ENCODE data around the gene CHMP4B. TPM values are rescaled to one million over a fixed set of nuclear protein-coding genes. Genes with fewer than 3 reads are reported as not detected.

CHMP4B gene
- total RNA-seq, 1 donor from 2014 or later, result 137 TPM

DNA sequence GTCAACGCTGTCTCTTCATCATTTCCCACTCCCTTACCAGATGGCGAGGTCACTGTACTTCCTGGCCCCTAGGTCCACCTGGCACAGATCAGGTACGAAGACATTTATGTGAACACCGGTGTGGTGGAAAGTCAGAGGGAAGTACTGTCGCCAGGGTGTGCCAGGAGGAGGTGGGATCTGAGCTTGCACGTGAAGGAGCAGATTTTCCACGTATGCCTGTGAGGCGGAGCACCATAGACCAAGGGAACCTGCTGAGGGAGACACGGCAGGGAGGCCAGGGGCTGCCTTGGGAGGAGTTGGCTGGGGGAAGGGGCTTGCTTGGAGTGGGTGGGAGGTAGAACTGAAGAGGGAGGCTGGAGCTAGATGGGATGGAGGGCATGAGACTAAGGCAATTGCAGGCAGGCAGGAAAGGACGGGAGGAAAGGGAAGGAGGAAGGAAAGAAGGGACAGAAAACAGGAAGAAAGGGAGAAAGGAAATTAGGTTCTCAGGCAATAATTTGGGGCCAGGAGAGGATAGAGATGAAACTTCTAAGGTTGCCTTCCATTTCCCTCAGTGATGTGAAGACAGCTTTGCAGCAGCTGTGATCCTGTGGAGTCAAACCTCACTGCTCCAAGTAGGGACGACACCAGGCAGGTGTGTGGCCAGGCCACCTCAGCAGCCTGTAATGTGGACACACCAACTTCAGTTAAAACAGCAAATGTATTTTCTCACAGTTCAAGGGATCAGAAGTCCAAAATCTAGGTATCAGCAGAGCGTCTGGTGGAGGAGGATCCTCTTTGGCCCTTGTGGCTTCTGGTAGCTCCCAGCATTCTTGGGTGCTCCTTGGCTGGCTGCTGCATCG is 46.8 kb downstream of the CHMP4B start:
- H3K27ac Mint-ChIP-seq, result no peak overlapping the region
- no peak for DNase-seq (ENCODE audit: low spot score, unreplicated experiment)
- no peaks in the 10 kb centered on the region for H3K27me3 Mint-ChIP-seq
- H3K9me3 Mint-ChIP-seq (ENCODE audit: low read depth), result no peaks in the 10 kb centered on the region
- TF ChIP-seq, protein P1, sequence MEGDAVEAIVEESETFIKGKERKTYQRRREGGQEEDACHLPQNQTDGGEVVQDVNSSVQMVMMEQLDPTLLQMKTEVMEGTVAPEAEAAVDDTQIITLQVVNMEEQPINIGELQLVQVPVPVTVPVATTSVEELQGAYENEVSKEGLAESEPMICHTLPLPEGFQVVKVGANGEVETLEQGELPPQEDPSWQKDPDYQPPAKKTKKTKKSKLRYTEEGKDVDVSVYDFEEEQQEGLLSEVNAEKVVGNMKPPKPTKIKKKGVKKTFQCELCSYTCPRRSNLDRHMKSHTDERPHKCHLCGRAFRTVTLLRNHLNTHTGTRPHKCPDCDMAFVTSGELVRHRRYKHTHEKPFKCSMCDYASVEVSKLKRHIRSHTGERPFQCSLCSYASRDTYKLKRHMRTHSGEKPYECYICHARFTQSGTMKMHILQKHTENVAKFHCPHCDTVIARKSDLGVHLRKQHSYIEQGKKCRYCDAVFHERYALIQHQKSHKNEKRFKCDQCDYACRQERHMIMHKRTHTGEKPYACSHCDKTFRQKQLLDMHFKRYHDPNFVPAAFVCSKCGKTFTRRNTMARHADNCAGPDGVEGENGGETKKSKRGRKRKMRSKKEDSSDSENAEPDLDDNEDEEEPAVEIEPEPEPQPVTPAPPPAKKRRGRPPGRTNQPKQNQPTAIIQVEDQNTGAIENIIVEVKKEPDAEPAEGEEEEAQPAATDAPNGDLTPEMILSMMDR (IDR thresholded peaks at IDR 0.05; ENCODE audit: unreplicated experiment), result no peak
- peaks cover 26% of the 10 kb centered on the region for H3K36me3 Mint-ChIP-seq (ENCODE audit: insufficient read depth)
- no peak overlapping the region for H3K4me3 Mint-ChIP-seq (ENCODE audit: low read depth)
- peaks cover 5% of the 10 kb centered on the region for H3K4me1 Mint-ChIP-seq (ENCODE audit: low read depth)

DNA sequence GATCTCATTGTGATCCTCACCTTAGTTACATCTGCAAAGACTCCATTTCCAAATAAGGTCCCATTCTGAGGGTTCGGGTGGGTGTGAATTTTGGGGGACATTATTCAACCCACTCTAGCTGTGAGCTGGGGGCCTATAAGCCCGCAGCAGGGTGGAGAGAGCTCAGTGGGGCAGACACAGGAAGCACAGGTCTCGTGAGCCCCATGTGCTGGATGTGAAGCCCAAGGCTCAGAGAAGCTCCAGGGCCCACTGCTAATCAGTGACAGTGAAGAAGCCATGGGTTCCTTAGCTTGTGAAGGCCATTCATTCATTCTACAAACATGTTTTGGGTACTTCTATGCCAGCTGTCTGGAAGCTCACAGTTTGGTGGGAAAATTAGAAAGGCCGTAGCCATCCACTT is 47.5 kb downstream of the CHMP4B start:
- H3K4me1 Mint-ChIP-seq (ENCODE audit: low read depth), result peaks cover 5% of the 10 kb centered on the region
- no peaks in the 10 kb centered on the region for H3K27me3 Mint-ChIP-seq
- no peak overlapping the region for H3K27ac Mint-ChIP-seq
- no peak for DNase-seq (ENCODE audit: low spot score, unreplicated experiment)
- TF ChIP-seq, protein P1 (IDR thresholded peaks at IDR 0.05; ENCODE audit: unreplicated experiment), result no peak
- no peaks in the 10 kb centered on the region for H3K9me3 Mint-ChIP-seq (ENCODE audit: low read depth)
- H3K4me3 Mint-ChIP-seq (ENCODE audit: low read depth), result no peak overlapping the region
- peaks cover 21% of the 10 kb centered on the region for H3K36me3 Mint-ChIP-seq (ENCODE audit: insufficient read depth)

DNA sequence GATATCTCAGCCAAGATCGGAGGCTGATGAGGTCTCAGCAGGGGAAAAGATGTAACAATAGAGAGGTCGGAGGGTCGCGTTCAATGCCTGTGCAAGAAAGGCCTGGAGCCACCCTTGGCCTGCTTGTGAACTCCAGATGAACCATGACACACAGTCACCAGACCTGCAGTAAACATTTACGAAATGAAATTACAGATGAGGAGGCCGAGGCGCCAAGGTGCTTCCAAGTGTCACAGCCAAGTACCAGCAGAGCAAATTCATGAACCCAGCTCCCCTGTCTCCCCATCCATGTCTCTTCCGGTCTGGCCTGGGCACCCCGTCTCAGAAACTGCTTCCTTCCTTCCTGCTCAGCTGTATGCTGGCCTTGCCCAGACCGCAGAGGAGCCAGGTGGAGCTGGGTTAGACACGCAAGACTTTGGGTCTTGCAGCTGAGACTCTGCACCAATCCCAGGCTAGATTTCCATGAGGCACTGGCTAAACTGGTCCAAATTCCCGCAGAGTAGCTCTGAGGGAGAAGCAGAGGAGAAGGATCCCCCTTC is 48.1 kb downstream of the CHMP4B start:
- H3K4me3 Mint-ChIP-seq (ENCODE audit: low read depth), result no peak overlapping the region
- H3K9me3 Mint-ChIP-seq (ENCODE audit: low read depth), result no peaks in the 10 kb centered on the region
- peaks cover 17% of the 10 kb centered on the region for H3K36me3 Mint-ChIP-seq (ENCODE audit: insufficient read depth)
- H3K4me1 Mint-ChIP-seq (ENCODE audit: low read depth), result peaks cover 5% of the 10 kb centered on the region
- TF ChIP-seq, protein P1 (IDR thresholded peaks at IDR 0.05; ENCODE audit: unreplicated experiment), result no peak
- H3K27ac Mint-ChIP-seq, result peak overlapping the region; percentile 78
- no peaks in the 10 kb centered on the region for H3K27me3 Mint-ChIP-seq
- no peak for DNase-seq (ENCODE audit: low spot score, unreplicated experiment)

DNA sequence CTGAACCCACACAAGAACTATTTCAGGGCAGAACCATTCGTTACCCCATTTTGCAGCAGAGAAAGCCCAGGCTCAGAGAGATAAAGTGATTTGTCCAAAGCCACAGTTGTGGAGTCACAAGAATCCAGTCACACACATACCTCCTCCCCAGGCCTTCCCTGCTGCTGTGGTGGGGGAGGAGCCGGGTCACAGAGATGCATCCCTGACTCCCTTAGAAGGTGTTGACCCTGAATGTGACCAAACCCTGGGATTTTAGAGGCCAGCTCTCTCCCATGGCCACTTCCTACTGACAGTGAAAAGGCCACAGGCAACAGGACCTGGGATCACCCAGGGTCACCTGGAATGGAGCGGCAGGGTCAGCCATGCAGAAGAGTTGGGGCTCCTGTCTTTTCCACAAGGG is 48.6 kb downstream of the CHMP4B start:
- Mint-ChIP-seq H3K9me3 (ENCODE audit: low read depth) (no peaks in the 10 kb centered on the region), H3K27ac (no peak overlapping the region), H3K27me3 (no peaks in the 10 kb centered on the region), H3K4me1 (ENCODE audit: low read depth) (peaks cover 5% of the 10 kb centered on the region), H3K36me3 (ENCODE audit: insufficient read depth) (peaks cover 14% of the 10 kb centered on the region), H3K4me3 (ENCODE audit: low read depth) (no peak overlapping the region)
- no peak for DNase-seq (ENCODE audit: low spot score, unreplicated experiment)
- TF ChIP-seq, protein P1 (IDR thresholded peaks at IDR 0.05; ENCODE audit: unreplicated experiment), result no peak

DNA sequence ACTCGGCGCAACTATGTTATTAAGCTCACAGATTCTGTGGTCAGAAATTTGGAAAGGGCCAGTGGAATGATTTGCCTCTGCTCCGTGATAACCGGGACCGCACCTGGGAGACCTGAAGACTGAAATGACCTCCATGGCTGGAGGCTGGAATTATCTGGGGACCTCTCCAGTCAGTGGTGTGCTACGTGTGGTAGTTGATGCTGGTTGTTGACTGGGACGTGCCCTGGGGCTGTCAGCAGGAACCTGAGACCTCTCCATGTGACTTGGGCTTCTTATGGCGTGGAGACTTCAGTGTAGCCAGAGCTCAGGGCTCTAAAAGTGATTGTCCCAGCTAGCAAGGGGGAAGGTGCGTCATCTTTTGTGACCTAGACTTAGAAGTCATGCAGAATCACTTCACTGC is 50.3 kb downstream of the CHMP4B start:
- H3K36me3 Mint-ChIP-seq (ENCODE audit: insufficient read depth), result peaks cover 9% of the 10 kb centered on the region
- H3K27ac Mint-ChIP-seq, result peak overlapping the region; percentile 8
- TF ChIP-seq, protein P1 (IDR thresholded peaks at IDR 0.05; ENCODE audit: unreplicated experiment), result no peak
- H3K27me3 Mint-ChIP-seq, result no peaks in the 10 kb centered on the region
- no peak for DNase-seq (ENCODE audit: low spot score, unreplicated experiment)
- no peaks in the 10 kb centered on the region for H3K9me3 Mint-ChIP-seq (ENCODE audit: low read depth)
- peaks cover 5% of the 10 kb centered on the region for H3K4me1 Mint-ChIP-seq (ENCODE audit: low read depth)
- no peak overlapping the region for H3K4me3 Mint-ChIP-seq (ENCODE audit: low read depth)
